GM21447 (cell line): ENCODE results near the gene ORC2.
A peak's percentile ranks its signal among the peaks of the same experiment; 100 is the strongest.
"Not testable (repeated sequence)": the region's sequence is repeated elsewhere in the genome, so short reads cannot be mapped to it uniquely, and the experiment has no call there.

ENCODE experiments used
- ATAC-seq: cut with Tn5 transposase; IDR thresholded peaks from one replicate; pipeline ENCODE4 v1.9.1; 2021; ENCODE audit not compliant: unreplicated experiment

The ORC2 gene

DNA sequence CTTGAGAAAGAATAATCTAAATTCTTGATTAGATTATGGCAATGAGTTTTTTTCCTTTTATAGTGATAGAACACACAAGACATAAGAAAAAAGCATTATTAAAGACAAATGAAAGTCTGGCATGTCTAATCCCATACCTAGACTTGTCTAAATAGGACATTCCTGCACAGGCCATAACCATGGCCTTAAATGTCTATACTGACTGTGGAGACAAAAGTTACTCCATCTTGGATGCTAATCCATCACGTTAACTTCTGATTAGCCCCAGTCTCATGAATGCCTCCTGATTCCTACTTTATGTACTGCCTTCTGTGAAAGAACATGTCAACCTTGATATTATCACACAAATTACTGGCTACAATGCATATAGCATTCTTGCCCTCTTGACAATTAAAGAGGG, 23.6 kb downstream of the ORC2 start:
- no peak for ATAC-seq

DNA sequence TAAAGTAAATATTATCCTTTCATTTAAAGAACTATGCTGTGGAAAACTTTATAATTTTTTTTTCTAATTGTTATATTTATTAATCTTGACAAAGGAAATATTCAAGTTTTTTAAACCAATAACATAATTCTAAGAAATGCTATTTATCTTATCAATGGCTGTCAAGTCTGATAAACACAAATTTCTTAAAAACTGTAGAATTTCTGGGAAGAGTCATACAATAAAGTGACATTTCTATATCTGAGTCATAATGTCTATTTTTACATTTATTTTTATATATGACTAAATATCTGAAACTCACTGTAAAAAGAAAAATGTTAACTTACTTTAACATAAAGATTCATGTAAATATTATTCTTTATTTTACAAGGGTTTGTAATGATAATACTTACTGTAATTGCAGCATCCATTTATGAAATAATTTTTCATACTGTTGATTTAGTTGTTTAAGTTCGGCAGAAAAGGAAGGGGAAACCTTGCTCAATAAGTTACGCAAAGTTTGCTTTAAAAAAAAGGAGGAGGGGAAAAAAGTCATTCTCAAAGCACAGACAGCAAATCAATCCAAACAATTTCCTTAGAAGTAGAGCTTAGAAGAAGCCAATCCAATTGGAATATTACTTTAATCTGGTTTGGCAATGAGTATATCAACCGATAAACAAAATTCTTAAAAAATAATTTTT, 32.4 kb downstream of the ORC2 start:
- ATAC-seq, result no peak

DNA sequence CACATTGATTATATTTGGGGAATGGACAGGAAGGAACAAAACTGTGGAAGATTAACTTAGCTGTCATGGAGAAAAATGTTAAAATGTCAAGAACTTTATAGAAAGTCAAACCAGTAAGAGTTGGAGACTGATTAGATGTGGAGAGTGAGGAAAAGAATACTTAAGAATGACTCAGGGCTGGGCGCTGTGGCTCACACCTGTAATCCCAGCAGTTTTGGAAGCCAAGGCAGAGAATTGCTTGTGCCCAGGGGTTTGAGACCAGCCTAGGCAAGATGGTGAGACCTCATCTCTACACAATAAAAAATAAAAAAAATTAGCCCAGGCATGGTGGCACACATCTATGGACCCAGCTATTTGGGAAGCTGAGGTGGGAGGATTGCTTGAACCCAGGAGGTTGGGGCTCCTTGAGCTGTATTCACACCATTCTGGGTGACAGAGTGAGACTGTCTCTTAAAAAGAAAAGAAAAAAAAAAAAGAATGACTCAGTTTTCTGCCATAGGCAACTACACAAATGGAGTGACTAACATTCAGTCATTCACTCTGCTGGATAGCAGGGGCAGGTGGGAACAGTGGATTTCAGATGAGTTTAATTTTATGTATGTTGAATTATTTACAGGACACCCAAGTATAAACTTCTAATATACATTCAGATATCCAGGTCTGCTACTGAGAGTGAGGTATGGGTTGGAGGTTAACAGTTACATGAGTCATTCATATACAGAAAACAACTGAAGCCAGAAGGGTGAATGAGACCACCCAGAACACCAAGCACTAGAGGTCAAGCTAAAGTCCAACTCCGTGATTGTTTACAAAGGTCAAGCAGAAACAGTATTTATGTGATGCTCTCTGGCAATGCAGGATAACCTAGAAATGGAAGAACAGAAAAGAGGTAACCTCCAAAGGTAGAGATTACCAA, 33.9 kb downstream of the ORC2 start:
- ATAC-seq, result no peak

DNA sequence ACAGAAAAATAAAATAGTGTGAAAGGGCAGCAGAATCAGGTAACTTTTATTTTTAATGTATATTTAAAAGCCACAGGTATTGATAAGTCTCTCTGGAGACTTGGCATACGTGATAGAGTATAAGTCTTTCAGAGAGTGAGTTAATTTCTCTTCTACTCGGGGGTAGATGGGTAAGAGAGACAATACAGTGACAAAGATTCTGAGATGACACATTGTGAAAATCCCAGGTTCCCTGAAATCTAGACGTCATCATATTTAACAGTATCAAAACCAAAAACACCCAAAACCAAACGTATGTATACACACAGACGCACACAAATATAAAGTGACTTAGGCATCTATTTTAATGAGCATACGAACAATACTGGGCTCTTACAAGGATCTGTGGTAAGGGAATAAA, 41.0 kb downstream of the ORC2 start:
- ATAC-seq, result no peak

DNA sequence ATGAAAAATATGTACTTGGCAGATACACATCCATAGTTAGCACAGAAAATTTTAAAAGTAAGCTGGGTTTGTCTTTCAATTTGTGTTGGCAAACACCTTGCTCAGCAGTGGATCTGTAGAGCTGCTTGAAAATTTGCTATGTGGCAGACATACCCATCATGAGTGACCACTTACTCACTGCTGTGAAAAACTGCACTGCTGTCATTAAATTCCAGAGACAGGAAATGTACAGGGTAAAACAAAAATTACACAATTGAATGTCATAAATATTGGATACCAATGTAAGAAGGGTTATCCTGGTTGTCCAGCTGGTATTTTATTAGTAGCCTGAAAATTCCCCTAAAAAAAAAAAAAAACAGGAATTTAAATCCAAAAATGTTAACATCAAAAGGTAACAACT, 49.8 kb downstream of the ORC2 start:
- ATAC-seq, result no peak

DNA sequence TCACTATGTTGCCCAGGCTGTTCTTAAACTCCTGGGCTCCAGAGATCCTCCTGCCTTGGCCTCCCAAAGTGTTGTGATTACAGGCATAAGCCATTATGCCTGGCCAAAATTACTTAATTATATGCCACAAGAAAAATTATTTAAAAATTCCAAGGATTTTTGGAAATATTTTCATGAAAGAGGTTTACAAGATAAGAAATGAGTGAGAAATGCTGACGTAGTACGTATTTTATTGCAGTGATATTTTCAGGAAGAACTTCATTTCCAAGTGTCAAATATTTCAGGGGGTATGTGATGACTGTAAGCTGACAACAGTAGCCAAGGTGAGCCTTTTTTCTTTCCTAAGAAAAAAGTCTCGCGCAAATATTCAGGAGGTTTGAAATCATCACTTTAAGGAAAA, 53.5 kb downstream of the ORC2 start:
- no peak for ATAC-seq

DNA sequence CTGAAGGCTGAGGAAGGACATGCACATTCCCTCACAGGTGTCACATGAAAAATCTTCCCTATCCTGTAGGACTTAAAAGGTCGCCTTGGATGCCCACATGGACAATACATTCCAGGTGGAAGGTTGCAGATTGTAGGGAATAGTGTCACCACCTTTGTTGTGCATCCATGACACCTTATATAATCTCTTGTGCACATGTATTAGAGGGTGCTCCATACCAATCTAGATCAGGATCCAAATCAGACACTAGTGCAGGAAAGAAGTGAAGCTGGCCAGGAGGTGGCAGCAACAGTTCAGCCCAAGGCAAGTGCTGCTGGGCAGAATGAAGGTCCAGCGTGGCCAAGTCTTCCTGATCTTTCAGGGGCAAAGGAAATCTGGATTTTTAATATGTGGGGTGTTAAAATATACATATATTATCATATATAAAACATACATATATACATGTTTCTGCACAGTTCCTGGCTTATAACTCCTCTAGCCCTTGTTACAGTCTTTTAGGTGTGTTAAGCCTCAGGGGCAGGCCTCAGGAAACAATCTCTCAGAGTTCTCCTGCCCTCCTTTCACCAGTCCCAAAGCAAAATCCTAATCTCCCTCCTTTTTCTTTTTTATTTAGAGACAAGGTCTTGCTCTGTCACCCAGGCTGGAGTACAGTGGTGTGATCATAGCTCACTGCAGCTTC, 57.7 kb downstream of the ORC2 start:
- no peak for ATAC-seq

DNA sequence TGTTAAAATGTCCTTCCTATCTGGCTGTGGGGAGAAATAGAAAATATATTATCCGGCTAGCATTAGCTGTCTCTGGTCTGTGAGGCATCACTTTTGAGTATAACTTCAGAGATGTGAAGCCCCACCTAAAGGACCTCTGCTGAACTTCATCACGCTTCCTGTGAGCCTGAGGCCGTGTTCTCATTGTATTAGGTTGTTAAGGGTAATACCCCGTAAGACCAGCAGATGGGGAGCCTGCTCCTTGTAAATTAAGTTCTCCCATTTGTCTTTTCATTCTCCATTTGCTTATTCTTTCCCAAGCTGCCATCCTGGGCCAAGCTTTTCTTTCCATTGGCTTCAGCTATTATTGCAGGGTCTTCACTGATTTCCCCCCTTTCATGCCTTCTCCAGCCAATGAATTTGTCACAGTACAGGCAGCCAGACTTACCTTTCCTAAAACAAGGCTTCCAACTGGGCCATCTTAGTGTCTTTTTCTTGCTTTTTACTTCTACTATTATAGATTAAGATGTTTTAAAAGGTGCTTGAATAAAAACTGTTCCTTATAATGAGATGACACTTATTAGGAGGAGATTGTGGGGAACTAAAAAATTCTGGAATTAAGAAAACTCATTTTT, 61.9 kb downstream of the ORC2 start:
- peak; percentile 99 for ATAC-seq

DNA sequence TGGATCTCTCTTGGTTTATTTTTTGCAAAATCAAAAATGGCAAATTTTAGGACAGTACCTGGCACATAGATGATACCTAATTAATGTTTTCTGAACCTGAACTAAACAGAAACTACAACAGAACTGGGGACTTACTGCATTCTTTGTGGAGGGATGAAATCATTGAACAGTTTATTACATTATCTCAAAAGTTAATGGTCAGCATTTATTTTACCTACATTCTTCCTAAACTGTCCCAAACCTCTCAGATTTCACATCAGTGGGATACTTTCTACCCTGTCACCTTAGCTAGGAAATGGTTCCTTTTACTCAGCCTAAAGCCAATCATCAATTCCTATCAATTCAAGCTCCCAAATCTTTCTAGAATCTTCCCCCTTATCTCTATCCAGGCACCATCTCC, 64.0 kb downstream of the ORC2 start:
- ATAC-seq, result no peak

DNA sequence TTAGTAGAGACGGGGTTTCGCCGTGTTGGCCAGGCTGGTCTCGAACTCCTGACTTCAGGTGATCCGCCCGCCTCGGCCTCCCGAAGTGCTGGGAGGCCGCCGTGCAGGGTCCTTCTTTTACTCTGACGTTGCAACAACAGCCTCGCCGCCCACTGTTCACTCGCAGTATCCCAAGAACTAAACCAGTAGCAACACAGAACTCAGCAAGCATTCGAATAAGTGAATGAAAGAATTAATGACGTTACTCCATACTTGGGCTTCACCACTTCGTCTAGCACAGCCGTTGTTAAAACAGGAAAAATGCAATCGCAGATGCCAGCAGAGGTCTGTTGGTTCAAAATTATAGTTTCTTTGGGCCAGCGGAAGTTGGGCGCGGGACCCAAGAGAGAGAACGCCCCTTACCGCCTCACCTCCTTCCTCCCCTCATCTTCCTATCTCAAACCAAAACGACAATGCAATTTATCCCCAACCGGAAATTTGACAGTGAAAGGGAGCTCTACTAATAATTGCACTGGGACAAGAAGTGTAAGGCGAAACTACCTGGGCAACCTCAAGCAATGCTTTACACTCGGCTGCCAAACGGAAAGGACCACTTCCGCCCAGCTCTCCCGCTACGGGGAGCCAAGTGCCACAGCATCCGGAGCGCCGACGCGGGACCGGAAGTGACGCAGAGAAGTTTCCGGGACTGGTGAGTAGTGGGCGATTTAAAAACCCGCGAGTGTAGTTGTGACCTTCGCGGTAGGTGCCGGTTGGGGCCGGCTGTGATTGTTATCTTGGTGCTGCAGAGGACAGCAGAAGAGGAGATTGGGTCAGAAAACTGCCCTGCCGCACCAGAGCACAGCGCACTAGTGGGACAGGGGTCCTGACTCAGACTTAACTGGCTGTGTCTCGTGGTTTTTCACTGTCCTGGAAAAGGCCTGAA, 74.5 kb downstream of the ORC2 start, which contains the start of the genes NIF3L1 and PPIL3:
TSS of gene NIF3L1 (plus strand) at position 668 of the 922 bp plus-strand sequence. CDS start 2,573 bp downstream, outside the sequence.
TSS of gene PPIL3 (minus strand) at position 374 of the 922 bp plus-strand sequence. CDS start 1,462 bp downstream, outside the sequence.
- peak; percentile 82 for ATAC-seq

DNA sequence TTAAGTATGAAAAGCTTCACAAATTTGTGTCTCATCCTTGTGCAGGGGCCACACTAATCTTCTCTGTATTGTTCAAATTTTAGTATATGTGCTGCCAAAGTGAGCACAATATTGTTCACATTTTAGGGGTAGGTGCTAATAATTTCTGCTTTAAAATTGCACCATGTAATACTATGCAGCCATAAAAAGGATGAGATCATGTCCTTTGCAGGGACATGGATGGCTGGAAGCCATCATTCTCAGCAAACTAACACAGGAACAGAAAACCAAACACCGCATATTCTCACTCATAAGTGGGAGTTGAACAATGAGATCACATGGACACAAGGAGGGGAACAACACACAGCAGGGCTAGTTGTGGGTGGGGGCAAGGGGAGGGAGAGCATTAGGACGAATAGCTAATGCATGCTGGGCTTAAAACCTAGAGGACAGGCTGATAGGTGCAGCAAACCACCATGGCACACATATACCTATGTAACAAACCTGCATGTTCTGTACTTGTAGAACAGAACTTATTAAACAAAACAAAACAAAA, 81.7 kb downstream of the ORC2 start:
- not testable (repeated sequence) for ATAC-seq

DNA sequence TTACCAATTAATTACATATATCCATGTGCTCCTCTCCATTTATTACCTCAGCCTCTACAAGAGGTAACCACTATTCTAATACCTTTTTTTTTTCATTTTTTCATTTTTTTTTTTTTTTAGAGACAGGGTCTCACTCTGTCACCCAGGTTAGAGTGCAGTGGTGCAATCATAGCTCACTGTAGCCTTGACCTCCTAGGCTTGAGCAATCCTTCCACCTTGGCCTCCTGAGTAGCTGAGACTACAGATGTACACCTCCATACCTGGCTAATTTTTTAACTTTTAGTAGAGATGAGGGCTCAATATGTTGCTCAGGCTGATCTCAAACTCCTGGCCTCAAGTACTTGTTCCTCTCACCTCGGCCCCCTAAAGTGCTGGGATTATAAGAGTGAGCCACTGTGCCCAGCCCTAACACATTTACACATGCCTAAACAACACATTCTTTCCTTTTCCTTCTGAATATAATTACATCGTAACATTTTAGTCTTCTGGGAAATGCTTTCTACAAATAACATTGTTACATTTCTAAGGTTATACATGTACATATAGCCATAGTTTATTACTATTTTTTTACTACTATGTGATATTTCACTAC, 85.1 kb downstream of the ORC2 start:
- ATAC-seq, result no peak

DNA sequence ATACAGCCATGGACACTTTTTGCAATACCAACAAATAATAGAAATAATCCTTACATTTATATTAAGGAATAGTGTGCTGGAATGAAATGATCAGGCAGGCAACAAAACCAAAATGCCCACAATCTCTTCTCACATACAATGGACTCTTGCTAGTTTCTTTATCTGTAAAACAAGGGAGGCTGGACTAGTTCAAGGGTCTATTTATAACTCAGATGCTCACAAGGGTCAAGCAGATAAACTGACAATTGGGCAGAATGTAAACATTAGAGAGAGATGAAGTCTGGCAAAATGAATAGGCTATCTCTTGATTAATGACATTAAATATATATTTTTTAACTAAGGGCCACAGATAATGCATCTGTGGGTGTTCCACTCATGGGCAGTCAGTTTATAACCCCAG, 86.0 kb downstream of the ORC2 start:
- ATAC-seq, result no peak

DNA sequence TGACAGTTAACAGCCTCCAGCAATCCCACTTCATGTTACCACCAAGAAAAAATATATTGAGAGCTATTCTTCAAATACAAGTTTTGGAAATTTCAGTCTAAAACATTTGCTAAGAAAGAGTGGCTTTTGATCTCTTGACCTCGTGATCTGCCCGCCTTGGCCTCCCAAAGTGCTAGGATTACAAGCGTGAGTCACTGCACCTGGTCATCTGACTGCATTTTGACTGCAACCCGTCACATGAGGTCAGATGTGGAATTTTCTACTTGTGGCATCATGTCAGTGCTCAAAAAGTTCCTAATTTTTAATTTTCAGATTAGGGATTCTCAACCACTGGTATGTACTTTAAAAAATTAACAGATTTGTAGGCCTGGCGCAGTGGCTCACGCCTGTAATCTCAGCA, 89.9 kb downstream of the ORC2 start:
- no peak for ATAC-seq

DNA sequence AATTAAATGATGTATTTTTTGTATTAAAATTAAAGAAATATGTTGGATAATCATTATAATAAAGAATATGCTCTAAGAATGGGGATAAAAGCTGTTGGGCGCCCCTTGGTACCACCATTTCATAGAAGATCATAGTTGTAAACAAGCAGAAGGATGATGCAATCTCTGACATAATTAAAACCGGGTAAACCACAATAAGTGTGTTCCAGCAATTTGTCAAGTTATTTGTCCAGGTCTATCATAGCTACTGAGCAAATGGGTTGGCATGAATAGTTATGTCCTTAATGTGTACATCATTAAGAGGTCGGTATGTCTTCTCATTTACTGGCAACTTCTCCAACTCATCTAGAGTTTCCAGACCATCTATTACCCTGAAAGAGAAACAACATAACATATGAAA, 92.3 kb downstream of the ORC2 start:
- no peak for ATAC-seq

DNA sequence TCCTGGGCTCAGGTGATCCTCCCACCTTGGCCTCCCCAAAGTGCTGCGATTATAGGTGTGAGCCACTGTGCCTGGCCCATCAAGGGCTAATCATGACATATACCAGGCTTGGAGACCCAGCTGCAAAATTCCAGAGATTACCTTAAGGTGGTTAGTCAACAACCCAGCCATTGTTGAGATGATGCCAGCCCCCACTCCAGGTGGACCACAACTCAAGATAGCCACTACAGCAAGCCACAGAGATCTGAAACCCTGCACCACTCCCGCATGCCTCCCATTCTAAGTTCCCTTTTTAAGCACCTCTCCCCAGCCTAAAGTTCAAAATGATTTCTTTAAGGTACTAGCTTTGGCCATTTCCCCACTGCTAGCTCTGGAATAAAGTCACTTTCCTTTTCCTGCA, 94.4 kb downstream of the ORC2 start:
- no peak for ATAC-seq

DNA sequence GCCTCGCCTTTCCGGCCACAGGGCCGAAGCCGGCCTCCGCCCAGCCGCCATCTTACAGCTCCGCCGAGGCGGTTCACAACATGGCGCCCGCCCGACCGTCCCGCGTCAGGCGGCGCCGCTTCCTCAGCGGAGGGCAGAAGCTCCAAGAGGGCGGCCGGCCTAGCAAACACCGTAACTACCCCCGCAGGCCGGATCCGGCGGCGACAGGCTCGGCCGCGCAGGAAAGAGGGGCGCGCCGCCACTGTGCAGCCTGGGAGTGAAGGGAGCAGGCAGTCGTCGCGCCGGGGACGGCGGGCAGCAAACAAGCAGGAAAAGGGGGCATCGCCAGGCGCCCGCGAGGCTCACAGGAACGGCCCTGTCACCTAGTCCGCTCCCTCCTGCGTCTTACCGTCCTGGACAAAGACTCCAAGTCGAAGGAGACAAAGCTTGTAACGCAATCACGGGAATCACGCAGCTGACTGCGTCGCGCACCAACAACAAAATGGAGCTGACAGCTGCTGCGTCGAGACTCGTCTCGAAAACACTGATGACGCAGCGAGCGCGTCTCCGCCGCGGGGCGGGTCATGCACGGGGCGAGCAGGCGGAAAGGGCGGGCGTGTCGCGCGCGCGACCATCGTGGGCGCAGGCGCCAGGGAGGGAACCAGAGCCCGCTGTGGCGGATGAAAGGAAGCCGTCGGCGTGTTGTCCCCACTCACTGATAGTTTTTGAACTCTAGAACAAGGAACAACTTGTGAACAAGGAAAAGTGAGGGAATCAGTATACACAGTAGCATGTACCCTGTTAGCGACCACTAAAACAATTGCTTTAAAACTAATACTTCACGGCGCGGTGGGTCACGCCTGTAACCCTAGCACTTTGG, 99.1 kb downstream of the ORC2 start, which contains the start of gene CLK1:
TSS of gene CLK1 (minus strand) at position 483 of the 859 bp plus-strand sequence. CDS start 2,796 bp downstream, outside the sequence.
- peak; percentile 74 for ATAC-seq

DNA sequence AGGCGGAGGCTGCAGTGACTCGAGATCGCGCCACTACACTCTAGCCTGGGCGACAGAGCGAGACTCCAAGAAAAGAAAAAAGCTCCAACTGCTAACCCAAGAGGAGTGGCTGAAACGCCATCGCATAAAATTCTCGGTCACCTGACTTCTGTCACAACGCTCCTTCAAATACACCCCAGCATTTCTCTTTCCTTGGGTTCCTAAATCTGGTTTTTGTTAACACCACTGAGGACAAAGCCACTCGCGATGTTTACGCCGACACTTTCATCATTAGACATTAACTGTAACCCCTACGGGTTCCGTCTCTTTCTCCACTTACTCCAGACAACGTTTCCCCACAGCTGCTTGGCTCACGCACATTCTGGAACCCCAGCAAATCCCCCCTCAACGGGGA, 99.7 kb downstream of the ORC2 start:
- no peak for ATAC-seq
